GM21526 (cell line): ENCODE data around the gene GPR146.

Experiments used
- ATAC-seq: cut with Tn5 transposase; IDR thresholded peaks from one replicate; pipeline ENCODE4 v1.9.1; 2021; ENCODE audit warnings: moderate library complexity; ENCODE audit not compliant: unreplicated experiment, low FRiP score

Gene GPR146

GRCh38 chr7:1041551-1042491 lies 2.5 kb upstream of the GPR146 start:
- ATAC-seq: no peak

DNA sequence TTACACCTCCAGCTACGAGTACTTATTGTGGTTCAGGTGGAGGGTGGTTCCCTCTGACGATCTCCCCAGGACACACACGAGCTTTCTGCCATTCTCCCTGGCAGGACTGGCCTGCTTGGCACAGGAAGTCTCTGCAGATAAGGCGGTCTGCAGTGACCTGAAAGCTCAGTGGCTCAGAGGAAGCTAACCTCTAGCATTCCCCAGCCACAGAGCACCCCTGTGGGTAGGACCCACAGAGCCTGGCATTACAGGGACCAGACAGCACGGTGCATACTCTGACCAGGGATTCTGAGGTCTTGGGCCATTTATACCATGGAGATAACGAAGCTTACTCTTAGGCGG lies 1.9 kb upstream of the GPR146 start:
- ATAC-seq: no peak

DNA sequence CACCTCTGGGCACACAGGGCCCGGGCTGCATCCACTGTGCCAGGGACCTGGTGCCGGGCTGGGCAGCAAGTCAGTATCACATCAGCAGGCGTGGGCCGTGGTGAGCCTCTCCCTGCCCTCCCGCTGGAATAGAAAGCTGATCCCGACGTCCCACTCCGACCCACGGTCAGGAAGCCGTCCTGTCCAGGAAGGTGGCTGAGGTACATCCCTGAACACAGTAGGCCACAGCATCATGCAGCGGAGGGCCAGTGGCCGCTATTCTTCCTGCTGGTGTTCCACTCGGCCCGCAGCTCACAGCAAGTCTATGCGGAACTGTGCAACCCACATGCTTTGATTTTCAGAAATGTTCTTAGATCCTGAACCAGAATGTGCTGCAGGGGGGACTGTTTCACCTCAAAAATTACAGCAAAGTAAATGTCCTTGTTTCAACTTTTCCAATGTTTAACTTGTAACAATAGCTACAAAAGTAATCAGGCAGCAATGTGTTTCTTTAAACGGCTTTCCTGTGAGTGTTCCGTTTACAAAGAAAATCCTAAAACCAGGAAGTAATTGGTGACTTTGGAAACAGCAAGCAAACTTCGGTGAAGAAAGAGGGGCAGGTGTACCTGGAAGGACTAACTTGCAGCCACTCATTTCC lies 676 bp upstream of the GPR146 start:
- no peak for ATAC-seq

DNA sequence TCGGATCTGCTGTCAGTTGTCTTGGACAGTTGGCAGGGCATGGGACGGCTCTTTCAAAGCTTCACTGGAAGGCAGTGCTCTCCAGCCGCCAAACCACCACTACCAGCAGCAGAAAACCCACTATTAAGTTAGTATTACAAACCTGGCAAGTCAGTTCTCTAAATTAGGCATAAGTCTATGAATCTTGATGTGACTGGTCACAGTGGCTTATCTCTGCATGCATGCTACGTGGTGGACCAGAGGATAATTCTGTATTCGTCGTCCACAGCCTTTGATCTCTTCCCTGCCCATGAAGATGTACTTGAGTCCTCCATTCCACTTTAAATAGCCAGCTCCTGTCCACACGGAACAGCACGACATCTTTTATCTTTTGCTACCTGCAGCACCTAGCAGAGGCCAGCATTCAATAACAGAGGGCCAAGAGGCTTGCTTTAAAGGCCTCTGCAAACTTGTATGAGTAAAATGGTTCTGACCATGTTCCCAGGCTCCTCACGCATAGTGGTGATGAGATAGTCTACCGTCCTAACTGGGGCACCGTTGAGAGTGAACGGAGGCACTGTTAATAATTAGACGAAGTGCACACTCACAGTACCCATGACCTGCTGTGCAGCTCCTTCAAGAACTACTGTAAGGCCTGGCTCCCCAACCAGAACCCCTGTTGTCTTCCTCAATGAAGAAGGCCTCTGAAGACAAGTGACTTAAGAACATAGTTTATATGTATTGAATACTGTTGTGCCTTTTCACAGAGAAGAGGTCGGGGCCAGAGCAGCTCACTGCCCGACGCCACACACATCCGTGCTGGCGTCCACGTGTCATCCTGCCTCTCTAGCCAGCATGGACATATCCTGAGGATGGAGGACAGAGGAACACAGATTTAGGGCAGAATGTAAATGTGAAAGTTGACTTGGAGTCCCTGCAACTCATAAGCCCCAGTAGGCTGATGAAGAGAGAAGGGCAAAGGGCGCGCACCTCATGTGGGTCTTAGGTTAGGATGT lies 1.0 kb downstream of the GPR146 start:
- no peak for ATAC-seq

DNA sequence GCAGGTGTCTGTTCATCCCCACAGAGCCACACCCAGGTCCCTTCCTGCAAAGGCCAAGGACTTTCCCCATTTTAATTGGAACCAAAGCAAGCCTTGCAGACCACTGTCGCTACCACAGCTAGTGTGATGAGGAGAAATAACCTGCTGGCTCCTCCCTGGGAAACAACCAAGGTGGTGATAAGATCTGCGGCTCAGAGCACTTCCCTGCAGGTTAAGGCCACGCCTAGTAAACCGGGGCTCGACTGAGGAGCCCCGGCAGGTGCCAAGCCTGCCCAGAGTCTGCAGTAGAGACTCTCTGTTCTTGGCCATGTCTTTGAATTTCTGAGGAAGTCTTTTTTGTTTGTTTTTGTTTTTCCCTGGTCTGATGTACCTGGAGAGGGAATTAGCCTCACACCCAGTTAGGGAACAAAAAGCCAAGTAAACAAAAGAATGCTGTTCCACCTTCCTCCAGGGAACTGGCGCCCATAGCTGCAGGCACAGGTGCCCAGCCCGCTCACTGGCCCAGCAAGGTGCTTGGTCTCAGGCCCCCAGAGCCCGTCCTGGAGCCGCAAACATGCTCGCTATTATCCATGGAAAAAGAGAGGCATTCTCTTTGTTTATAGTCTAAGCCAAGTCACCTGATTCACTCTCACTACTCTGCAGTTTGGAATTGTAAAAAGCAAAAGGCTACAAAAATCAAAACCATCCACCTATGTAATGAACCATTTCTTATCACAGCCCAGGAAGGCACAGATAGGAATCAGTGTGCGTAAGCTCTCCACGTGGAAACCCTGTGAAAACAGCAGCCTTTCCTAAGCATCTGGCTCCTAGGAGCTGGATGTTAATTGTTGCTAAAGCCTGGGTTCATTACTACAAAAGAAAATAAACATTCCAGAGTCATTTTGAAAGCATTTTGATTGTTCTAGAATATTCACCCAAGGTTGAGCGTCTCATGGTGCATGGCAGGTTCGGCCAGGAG lies 2.7 kb downstream of the GPR146 start:
- ATAC-seq: no peak

DNA sequence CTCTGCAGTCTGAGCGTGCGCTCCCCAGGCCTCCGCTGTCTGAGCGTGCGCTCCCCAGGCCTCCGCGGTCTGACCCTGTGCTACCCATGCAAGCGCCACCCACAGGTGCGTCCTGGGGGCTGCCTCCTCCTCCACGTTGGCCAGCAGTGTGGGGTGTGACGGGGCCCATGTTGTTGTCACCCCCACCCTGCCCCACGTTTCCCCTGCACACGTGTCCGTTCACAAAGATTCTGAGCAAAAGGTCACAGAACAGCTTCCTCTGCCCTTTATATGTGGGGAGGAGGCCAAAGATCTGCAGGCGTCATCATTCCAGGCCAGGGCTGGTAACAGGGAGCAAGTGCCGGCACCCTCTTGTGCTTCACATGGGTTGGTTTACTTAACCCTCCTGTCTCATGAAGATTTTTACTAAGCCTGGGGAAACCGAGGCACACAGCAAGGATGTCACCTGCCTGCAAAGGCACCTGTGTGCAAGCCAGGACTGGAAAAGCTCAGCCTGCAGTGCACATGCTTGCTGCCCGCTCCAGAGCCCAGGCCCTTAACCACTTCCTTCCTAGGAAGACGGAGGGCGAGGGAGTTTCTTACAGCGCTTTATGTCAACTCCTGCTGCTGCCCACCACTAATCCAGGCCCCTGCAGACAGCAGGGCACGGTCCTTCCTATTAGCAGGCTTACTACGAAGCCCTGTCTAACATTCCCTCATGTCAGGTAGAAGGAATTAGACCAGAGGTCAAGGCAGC lies 4.8 kb downstream of the GPR146 start:
- ATAC-seq: no peak

DNA sequence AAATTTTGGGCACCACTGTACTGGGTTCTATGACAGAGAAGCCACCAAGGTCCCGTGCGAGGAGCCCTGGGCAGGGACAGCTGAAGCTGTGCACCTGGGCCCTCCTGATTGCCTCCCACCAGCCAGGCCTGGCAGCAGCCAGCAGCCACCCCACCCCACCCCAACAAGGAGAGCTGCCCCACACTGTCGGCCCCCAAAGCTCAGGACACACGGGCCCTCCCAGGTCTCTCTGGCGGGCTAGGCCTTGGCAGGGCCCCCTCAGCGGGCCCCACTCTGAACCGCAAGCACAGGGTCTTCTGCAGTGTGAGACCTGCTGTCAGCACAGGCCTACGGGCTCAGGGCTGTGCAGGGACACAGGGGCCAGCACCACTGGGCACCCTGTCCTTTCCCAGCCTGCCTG lies 5.5 kb downstream of the GPR146 start:
- ATAC-seq: no peak

DNA sequence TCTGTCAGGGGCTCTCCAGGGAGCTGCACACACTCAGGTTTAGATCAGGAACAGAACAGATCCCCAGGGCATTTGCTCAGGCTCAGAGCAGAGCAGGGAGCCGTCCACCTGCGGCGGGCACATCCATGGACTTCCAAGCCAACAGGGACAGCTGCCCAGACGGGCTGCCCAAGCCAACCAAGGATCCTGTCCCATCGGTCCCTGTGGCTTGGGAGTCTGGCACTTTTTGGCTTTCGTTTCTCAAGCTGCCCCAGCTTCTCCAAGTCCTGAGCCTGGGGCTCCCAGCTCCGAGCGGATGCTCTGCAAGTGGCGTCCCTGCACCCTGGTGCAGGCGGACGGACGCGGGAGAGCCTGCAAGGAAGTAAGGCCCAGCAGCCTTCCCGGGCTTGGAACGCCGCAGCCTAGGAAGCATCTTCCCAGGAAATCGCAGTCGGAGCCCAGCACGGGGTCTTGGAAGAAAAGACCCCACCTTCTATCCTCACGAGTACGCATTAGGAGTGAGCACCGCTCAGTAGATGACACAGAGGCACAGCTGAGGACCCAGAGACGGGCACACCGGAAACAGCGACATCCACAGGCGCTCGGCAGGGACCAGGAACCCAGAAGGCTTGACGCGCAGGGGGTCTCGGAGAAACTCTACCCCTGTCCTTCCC lies 6.0 kb downstream of the GPR146 start:
- ATAC-seq: no peak

- ATAC-seq: no peak
These were observed 6.8 kb downstream of the GPR146 start for GRCh38 chr7:1050956-1051690.

- no peak for ATAC-seq
These were observed 7.9 kb downstream of the GPR146 start for GRCh38 chr7:1052031-1052818.

GRCh38 chr7:1053002-1053411 lies 8.7 kb downstream of the GPR146 start:
- ATAC-seq: no peak

- ATAC-seq: no peak
These were observed 9.5 kb downstream of the GPR146 start for GRCh38 chr7:1053816-1054370.

- no peak for ATAC-seq
These were observed 10.1 kb downstream of the GPR146 start for GRCh38 chr7:1054438-1054837.

DNA sequence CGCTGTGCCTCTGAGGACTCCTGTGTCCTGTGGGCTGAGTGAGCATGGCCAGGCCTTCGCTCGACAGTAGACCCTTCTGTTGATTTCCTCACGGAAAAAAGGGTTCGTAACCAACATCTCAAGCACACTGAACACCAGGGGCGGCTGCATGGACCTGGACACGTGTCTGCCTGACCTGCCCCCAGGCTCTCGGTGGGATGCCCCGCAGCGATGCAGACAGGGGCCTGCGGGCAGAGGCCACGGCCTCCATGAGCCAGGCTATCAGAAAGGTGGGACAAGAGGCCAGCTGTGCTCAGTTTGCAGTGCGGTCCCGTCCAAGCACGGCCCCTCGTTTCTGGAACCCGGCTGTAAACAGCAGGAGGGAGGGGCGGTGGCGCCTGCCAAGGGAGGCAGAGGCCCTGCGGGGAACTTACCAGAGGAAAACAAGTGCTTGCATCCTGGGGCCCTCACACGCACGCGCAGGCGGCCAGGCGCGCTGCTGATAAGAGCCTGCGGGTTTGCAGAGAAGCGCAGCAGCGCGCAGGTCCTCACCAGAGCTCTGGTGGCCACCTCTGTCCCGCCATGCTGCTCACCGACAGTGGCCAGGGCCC lies 10.6 kb downstream of the GPR146 start:
- ATAC-seq: no peak

GRCh38 chr7:1055491-1055955 lies 11.2 kb downstream of the GPR146 start:
- no peak for ATAC-seq
